Transverse colon (tissue), 4 donors: ENCODE data around the gene MREG.

Experiments
- CTCF ChIP-seq, 5 experiments: fragments of 200-600 bp in 3 of 5; fragments of 450-650 bp in 2 of 5; sonication (generic) in 3 of 5; IDR thresholded peaks; 1 replicate in 2 of 5; 2 replicates in 3 of 5; pipeline ENCODE4 v1.5.1; 2016 to 2017; ENCODE audit warnings: antibody characterized with exemption in 5 of 5, inconsistent platforms in 3 of 5, mild to moderate bottlenecking in 2 of 5, moderate library complexity in 1 of 5
- EP300 ChIP-seq: sonication (generic); formaldehyde crosslinking; IDR thresholded peaks from one replicate; pipeline ENCODE4 v1.6.1; 2017; ENCODE audit warnings: antibody characterized with exemption, low read depth
- POLR2A ChIP-seq: fragments of 450-650 bp; IDR thresholded peaks from one replicate; pipeline ENCODE4 v1.6.1; 2016; ENCODE audit warnings: antibody characterized with exemption, mild to moderate bottlenecking, moderate library complexity
- POLR2AphosphoS5 ChIP-seq, 3 donors: sonication (generic); formaldehyde crosslinking; IDR thresholded peaks; one replicate each; pipeline ENCODE4 v1.6.1; 2016; ENCODE audit warnings: antibody characterized with exemption in 3 of 3

- TF ChIP-seq CTCF (IDR thresholded peaks at IDR 0.05): no peak
- no peak for TF ChIP-seq EP300
- no peak for TF ChIP-seq POLR2AphosphoS5 (IDR thresholded peaks at IDR 0.05)
- TF ChIP-seq POLR2A: no peak
These were observed 111.6 kb downstream of the MREG start for GRCh38 chr2:215901796-215902195.
